ENCODE results near the gene CRABP2.

- TF ChIP-seq POLR2AphosphoS5 (IDR thresholded peaks at IDR 0.05) (no peak), CTCF (IDR thresholded peaks at IDR 0.05 in 8 of 11, conservative IDR thresholded peaks at IDR 0.05 in 3 of 11) (no peak), POLR2A (IDR thresholded peaks at IDR 0.05) (no peak)
Measured at GRCh38 chr1:156665539-156665938, 39.8 kb downstream of the CRABP2 start.
